NCI-H128 (cell line): ENCODE data around the gene OPCML.

Experiments used
- DNase-seq: peaks from one replicate; lab custom pipeline; 2025; ENCODE audit not compliant: unreplicated experiment; lab: John Stamatoyannopoulos, UW

The OPCML gene

DNA sequence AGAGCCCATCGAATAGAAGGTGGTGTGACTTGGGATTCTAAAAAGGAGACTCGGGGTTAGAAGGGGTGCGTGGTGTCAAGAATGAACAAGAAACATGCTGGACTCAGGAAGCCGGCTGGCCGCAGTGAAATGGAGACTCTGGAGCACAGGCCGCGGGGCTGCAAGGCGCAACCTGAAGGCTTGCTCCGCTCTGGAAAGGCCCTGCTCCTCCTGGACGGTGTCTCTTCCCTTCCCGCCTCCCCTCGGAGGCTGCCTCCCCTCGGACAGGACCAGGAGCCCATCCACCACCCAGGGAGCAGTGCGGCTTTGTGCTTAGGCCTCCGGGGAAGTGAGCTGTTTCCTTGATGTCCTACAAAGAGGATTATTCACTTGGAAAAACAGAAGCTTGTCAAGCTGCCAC, 170.1 kb downstream of the OPCML start:
- no peak for DNase-seq

DNA sequence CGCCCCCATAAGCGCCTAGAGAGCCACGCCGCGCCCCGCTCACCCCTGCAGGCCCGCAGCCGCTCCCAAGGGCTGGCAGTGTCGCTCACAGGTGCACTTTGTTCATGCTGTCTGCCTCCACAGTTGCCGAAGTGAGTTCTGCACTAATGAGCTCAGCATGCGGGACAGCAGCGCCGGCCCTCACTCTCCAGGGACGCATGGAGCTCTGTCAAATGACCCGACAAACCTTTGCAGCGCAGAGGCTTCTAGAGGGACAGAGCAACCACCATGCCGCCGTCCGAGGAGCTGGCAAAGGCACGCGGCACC, 170.7 kb downstream of the OPCML start:
- DNase-seq: no peak

DNA sequence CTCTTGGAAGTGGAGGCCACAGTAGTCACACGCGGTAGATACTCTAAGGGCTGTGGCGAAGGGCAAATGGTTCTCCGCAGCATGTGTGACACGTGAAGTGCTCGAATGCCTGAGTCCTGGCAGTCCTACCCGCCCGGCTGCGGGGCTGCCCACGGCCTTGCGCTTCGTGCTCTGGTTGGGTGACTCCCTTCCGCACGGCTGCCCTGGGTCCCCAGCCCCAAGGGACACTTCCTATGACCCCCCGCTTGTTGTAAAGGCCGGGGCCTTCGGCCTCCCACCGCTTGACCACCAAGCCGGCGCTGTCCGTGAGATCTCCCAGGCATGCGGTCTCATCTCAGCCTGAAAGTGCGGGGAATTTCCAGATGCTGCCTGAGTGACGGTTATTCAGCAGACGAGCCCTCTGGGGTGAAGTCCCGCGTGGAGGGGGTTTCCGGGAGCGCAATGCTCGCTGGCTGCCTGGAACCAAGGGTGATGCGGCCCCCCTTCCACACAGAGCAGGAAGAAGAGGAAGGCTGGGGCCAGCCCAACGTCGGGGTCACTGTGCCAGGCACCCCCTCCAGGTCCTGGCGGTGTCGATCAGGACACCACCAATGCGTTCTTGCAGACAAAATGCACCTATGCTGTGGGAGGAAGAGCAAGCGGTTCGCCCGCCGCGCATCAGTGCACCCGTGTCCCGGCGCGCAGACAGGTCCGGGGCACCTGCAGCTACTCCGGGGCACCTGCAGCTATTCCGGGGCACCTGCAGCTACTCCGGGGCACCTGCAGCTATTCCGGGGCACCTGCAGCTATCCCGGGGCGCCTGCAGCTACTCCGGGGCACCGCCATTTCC, 171.2 kb downstream of the OPCML start:
- no peak for DNase-seq

DNA sequence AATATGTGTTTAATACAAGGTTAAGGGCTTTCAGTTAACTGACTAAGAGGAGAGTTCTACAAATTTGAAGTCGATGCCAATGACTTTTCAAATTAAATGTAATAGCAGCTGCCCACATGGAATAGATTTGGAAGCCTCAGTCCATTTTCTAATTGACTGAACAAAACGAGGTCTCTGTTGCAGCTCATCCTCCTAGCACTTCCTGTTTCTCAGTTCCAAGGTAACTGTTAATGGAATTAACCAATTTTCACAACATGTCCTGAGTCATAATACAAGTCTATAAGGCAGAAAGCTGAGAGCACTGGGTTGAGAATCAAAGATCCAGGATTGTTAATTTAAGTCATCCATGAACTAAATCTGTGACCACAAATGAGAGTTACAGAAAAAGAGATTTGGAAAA, 177.2 kb downstream of the OPCML start:
- DNase-seq: no peak

DNA sequence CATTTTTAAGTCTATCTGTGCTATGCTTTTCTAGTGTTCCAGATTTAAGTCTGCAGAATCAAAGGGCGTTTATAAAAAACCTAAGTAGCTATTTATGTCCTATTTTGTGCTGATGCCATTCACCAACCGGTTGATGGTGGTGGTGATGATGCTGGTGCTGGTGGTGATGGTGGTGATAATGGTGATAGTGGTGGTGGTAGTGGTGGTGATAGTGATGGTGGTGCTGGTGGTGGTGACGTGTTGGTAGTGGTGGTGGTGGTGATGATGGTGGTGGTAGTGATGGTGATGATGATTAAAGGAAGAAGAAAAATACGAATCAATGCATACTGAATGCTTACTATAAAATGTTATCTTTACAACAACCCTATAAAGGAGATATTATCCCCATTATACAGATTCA, 178.2 kb downstream of the OPCML start:
- DNase-seq: no peak

DNA sequence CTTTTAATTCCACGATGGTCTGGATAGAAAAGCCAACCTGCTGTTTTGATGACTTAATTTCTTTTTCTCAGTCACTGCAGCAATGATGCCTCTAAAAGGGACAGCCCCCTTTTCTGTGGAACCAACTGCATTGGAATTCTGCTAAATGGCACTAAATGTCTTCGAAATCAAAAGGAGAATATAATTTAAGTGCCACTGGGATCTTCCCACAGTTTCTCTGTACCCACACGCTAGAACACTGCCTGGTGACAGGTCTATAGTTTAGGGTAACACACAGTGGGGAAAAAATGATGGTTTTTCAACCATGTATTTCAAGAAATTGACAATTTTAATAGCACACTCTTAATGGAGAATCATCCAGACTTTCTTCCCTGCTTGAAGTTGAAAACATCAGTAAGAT, 182.3 kb downstream of the OPCML start:
- DNase-seq: no peak

DNA sequence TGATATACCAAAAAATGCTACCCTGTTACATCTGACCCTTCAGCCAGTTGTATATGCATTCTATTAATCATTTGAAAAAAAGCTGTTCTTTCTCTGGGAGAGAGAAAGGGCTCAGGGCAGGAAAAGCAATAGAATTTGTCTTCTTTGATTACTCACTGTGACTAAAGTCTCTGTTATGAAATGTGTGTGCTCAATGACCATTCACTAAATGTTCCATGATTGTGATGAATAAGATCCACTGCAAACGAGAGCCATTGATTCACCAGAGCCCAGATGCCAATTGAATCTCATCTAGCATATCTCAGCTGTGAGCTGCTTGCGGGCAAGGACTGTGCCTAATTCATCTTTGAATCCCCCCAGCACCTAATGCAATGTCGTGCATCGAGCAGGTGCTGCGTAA, 184.3 kb downstream of the OPCML start:
- no peak for DNase-seq

DNA sequence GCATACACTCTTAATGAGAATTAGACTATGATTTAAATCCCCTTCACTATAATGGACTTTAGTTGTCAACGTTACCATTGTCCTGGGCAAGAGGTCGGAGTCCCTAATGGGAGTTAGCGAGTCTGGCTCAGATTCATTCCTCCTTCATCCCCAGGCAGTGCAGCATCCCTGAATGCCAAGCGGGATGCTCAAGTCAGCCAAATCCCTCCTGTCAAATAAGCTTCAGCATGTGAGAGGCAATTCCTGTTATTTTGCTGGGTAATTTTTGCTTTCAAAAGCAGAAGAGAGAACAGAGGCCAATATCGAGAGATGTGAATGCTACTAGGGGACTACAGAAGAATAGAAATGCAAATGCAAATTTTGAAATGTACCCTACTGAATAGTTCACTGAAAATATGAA, 186.2 kb downstream of the OPCML start:
- DNase-seq: no peak

DNA sequence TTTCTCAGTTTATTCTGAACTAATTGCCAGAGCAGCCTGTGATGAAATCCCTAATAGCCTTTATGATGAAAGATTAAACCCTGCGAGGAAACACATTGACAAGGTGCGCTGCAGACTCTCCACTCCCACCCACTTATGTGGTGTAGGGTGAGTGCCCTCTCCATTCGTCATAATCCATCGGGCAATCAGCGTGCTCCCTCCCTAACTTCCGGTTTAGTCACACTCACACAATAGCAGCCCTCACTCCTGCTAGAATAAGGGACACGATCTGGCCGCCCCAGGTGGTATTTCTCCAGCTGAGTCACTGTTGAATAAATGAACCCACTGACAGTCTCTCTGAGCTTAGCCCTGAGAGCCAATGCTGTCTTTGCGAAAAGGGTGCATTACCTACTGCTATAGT, 188.3 kb downstream of the OPCML start:
- no peak for DNase-seq

DNA sequence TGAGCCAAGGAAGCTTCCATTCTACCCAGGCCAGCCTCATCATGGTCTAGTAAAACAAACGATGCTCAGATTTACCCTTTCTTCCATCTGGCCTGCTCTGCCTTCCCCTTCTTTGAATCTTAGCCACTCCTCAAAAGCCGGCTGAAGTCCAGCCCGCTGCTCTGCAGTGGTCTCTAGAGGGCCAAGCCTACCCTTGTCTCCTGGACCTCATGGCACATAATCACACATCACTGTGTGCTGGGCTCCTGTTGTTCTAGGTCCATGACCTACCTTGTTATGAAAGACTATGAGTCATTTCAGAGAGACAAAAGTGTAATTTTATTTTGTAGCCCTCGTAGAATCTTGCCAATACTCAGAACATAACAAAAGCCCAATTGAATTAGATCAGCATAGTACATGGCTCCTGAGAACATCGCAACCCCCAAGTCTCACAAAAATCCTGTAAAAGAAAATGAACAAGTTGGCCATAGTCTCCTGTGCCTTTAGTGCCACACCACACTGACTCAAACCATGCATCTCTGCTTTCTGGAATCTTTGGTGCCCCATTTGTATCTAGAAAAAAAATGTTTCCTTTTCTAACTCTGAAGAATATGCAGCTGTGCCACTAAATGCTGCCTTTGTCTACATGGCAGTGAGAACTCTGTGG, 192.7 kb downstream of the OPCML start:
- DNase-seq: no peak

DNA sequence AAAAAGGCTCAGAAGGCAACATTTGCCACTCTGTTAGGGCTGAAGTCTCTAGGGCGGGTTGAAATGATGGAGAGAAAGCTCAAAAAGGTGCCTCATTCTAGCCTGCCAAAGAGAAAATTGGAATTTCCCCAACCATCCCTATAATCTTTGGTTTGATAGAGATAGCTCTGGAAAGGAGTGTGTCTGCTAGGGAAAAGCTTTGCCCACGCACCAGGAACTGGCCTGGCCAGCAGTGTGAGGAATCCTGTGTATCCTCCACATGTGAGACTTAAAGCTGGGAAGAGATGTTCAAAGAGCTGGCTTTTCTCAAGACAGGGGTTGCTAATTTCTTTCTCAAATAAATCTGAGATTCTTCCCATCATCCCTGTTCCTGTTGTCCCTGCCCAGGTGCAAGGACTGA, 193.7 kb downstream of the OPCML start:
- DNase-seq: no peak

DNA sequence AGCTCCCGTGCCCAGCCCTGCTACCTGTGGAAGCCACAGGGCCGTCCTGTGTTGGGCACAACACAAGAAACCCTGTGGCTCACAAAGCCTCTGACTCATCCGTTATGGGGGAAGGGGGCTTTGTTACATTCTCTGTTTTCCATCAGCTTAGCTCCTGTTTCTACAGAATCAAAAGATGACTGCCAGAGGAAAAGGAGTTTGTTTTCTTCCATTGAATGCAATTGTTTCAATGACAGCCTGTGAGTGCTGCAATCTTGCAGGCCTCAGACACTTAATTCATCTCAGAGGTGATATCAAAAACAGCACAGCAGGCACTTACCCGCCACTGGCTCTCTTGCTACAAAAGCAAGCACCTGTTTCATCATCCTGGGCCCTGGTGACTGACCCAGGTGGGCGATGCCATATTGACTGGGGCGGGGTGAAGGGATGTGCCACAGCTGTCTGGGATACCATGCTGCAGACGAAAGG, 194.3 kb downstream of the OPCML start:
- peak; percentile 20 for DNase-seq

DNA sequence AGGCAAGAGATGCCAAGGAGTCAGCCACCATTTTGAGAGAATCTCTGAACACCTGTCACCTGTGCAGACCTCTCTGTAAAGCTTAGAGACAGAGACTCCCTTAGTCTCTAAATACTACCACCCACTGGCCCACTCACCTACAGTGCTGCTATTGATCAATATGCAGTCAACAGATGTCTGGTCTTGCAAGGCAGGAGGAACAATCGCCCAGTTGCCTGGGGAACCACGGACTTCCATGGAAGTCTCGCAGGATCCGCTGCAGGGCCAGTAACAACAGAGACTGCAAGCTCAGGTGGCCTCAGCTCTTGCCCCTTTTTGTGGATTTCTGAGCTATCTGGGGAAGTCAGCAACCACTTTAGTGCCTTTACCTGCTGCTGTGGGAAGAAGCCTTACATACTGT, 195.1 kb downstream of the OPCML start:
- no peak for DNase-seq

DNA sequence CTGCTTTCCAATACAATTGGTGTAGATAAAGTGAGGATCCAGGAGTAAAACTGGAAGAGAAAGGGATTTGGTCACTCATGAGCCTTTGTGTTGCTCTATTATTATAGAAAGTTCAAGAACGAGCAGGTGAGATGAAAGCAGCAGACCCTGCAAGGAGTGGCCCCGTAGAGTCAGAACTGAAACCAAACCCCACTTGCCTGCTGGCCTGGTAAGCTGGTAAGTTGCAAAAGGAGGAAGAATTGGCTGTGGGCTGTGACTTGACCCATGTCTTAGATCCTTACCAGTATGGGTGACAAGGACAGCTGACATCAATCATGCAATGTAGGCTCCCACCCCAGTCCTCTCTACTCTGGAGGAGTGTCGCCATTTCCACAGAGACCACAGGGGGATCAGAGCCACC, 201.3 kb downstream of the OPCML start:
- DNase-seq: no peak

DNA sequence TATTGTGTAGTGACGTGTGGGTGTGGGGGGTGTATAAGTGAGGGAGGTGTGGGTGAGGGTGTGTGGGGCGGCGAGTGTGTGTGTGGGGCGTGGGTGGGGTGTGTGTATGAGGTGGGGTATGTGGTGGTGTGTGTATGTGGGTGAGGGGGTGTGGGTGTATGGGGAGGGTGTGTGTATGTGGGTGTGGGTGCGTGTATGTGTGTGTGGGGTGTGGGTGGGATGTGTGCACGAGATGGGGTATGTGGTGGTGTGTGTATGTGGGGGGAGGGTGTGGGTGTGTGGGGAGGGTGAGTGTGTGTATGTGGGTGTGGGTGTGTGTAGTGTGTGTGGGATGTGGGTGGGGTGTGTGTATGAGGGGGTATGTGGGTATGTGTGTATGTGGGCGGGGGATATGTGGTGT, 205.5 kb downstream of the OPCML start:
- DNase-seq: no peak

DNA sequence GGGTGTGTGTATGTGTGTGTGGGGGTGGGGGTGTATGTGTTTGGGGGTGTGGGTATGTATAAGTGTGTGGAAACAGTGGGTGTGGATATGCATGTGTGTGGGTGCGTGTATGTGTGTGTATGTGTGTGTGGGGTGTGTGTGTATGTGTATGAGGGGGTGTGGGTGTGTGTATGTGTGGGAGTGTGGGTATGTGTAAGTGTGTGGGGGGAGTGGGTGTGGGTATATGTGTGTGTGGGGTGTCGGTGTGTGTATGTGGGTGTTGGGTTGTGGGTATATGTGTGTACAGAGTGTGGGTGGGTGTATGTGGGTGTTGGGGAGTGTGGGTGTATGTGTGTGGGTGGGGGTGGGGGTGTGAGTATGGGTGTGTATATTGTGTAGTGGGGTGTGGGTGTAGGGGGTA, 206.0 kb downstream of the OPCML start:
- DNase-seq: no peak

DNA sequence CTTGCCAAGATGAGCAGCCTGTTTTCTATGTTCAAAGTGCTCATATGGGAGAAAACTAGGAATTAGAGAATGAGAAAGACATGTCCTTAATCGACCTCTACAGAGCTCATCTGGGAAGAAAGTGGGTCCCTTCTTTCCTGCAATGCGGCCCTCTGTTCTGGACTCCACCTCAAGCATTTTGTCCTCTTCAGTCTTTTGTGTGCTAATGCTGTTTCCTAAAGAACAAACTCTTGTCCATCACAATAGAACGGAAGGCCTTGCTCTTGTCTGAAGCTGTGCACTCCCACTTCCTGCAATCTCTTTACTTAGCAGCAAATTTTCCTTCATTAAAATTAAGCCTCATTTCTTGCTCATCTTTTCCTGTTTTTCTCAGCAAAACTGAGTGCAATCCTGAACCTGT, 206.6 kb downstream of the OPCML start:
- no peak for DNase-seq

DNA sequence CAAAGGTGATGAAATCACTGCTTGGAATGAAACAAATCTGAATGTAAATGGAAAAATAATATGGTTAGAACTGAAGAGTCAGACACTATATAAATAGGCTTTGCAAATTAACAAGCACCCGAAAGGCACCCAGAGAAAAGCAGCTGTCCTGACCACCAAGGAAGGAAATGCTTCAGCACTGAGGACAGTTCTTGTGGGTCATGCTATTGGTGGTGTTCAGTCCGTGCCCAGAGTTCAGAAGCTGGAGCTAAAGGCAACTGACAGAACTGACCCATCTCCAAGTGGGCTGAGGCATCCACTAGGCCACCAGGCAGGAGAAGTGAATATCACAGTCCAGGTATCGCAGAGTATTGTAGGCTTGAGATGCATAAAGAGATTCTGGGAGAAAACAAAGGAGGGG, 208.9 kb downstream of the OPCML start:
- no peak for DNase-seq

DNA sequence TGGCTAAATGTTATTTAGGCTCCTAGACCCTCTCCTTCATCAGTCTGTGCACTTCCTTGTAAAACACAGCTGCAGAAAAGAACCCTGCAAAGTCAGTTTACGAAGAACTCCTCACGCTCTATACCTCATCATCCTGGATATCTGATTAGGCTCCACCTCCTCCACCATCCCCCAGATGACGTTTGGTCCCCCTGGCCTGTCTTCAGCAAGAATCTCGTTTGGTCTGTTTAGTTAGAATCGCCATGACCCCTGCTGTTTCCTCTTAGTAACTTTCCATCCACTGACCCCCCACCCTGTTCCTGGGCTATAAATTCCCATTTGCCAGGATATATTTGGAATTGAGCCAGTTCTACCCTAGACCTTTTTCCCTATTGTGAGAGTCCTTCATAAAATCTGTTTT, 214.1 kb downstream of the OPCML start:
- DNase-seq: no peak

DNA sequence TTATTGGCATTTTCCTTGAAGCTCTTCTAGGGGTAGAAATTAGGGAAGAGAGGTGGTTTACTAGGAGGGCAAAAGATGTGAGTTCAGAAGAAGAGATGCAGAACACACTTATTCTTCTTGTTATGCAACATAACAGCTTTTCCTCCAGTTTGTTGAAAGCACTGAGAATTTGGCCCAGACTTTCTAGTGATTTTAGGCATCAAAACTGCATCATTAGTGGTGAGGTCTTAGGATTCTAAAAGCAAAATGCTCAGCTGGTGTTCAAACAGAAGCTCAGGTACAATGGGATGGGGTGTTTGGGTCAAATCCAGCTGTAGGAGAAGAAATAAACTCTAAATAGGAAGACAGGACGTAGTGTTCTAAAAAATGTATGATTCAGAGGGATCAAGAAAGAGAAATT, 221.1 kb downstream of the OPCML start:
- DNase-seq: no peak

DNA sequence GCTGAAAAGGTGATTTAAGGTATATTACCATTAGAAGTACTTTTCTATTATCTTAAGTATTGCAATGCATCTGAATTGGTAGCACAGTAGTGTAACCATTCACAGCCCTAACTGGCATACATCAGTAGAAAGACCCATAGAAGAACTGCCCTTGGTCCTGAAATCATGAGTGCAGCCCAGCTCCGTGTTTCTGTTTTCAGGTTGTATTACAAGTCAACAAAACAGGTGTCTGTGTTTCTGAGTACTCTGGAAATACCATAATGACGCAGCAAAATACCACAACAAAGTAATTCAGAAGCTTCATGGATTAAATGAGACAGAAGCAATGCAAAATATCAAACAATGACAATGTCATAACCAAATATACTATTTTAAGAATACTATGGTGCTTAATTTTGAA, 226.3 kb downstream of the OPCML start:
- no peak for DNase-seq

DNA sequence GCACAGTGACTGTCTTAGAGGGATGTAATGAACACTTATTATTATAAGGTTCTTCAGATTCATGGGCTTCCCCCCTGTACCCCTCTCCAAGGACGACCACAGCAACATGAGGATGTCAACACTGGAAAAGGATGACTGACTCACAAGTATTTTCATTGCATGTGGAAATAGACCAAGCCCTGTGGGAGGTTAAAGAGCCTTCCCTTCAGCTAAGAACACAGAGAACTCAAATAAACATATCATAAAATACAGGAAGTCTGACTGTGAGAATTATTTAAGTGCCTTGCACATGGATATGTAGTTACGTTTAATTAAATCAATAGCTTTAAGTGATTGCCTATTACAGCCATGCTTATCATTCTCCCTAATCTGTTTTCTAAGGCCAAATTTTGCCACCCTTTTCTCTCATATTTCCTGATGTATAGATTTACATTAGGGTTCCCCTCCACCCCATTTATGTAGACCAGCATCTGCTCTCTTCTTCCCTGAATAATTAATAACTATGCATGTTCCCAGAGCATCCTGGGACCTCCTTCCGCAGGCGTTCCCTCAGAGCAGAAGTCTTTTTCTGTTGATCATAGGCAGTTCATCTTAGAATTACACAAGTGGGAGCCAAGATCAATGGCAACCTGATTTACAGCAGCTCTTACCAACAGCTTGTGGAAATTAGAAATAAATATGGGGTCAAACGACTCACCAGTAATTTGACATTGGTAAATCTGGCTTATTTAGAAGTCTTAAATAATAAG, 226.9 kb downstream of the OPCML start:
- DNase-seq: no peak
